Kidney (tissue), 14 donors: ENCODE data around the gene SNU13. TPM values are rescaled to one million over a fixed set of nuclear protein-coding genes. Genes with fewer than 3 reads are reported as not detected.
"Not testable (repeated sequence)": the region's sequence is repeated elsewhere in the genome, so short reads cannot be mapped to it uniquely, and the experiment has no call there.

ENCODE experiments used
- DNase-seq, 5 donors: peaks; one replicate each; pipeline ENCODE4 v3.0.0-alpha.2; 2013 to 2020
- FAIRE-seq: peaks from 2 replicates; lab custom pipeline; 2012; peaks lifted over from hg19 to GRCh38; lab: Jason Lieb, UNC
- H3K27ac ChIP-seq, 2 donors: one replicate each; pipeline ENCODE4 v1.7.0; 2013; ENCODE audit warnings: low read depth in 2 of 2, low read length in 2 of 2, inconsistent platforms in 1 of 2
- H3K27me3 ChIP-seq: one replicate; pipeline ENCODE4 v1.7.1; 2013; ENCODE audit warnings: low read length, inconsistent platforms; ENCODE audit not compliant: control insufficient read depth, insufficient read depth
- H3K36me3 ChIP-seq, 3 donors: one replicate each; pipeline versions ENCODE4 v1.7.0 to v1.7.1; 2013; ENCODE audit warnings: low read length in 3 of 3, control low read depth in 1 of 3, inconsistent platforms in 1 of 3; ENCODE audit not compliant: insufficient read depth in 3 of 3, control insufficient read depth in 2 of 3
- H3K4me1 ChIP-seq, 3 donors: one replicate each; pipeline versions ENCODE4 v1.7.0 to v1.7.1; 2013; ENCODE audit warnings: low read length in 3 of 3, inconsistent platforms in 1 of 3, low read depth in 1 of 3; ENCODE audit not compliant: control insufficient read depth in 2 of 3, insufficient read depth in 2 of 3
- H3K4me3 ChIP-seq, 3 donors: one replicate each; pipeline versions ENCODE4 v1.7.0 to v1.8.1; 2013; ENCODE audit warnings: low read length in 3 of 3, control low read depth in 1 of 3, inconsistent platforms in 1 of 3
- H3K9ac ChIP-seq, 3 donors: one replicate each; pipeline versions ENCODE4 v1.7.0 to v1.7.1; 2013; ENCODE audit warnings: low read length in 3 of 3, control low read depth in 1 of 3, inconsistent platforms in 1 of 3
- H3K9me3 ChIP-seq, 3 donors: one replicate each; pipeline versions ENCODE4 v1.7.0 to v1.7.1; 2013; ENCODE audit warnings: low read length in 3 of 3, control low read depth in 1 of 3, inconsistent platforms in 1 of 3; ENCODE audit not compliant: control insufficient read depth in 2 of 3, insufficient read depth in 1 of 3
- intact Hi-C: fragments of 100-400 bp; cut with DNase I; formaldehyde crosslinking; loops from one replicate; pipeline ENCODE4 v1.11.1; 2022
- polyA plus RNA-seq: library from polyadenylated mRNA; stranded (reverse); fragments of 350-450 nt; fragmentation: Illumina TruSeq; extraction: RNeasy Lipid Tissue Mini Kit (QIAGEN cat#74804); gene quantifications from one replicate; pipeline ENCODE4 v1.2.3, GENCODE V29; 2014; ENCODE audit warnings: low read depth, low replicate concordance; ENCODE audit not compliant: insufficient read depth
- total RNA-seq: library from RNA; stranded (reverse); fragmentation: NEBNext Ultra II Directional; extraction: Animal tissue kit (Norgen Biotek cat#: 25700); gene quantifications from one replicate; pipeline ENCODE4 v1.2.1, GENCODE V29; 2021
- TF ChIP-seq, protein P1 (sequence below): IDR thresholded peaks from 3 replicates; pipeline ENCODE4 v1.5.1; 2012; ENCODE audit warnings: mild to moderate bottlenecking, moderate library complexity, borderline replicate concordance; ENCODE audit not compliant: insufficient read depth; ENCODE audit errors: extremely low read depth
- donor health status: control.
- donor health status: control.
- donor health status: control.
- donor health status: control.
- donor health status: control.
- donor health status: DM: yes; HTN: yes; CAD: no.
- donor health status: Normal renal cell carcinoma (clear cell type).

Gene SNU13
- total and polyA plus RNA-seq, 2 donors from 2014 or later, result 132 to 217 TPM

DNA sequence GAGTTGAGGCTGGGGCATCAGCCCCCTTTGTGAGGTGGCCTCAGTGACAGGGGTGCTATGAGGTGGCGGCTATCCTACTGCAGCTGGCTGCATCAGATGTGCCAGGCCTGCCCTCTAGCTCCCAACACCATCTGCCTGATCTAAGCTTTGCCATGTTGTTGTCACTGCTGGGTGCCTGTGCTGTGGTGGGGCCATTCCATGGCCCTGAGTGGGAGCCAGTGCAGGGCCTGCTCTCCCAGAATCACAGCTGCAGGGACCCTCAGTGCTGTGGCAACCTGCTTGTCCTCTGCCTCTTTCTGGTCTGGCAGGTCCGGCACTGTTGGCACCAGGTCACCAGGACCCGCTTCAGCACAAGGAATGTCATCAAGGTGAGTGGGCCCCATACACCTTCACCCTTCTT, 1.8 kb upstream of the SNU13 start:
- FAIRE-seq (no peak), DNase-seq (no peak)
- Histone ChIP-seq H3K4me3 (no peak overlapping the region), H3K9me3 (no peaks in the 10 kb centered on the region), H3K27ac (no peak overlapping the region), H3K4me1 (peaks cover 0 to 6% (median 5%) of the 10 kb centered on the region in 3 donors), H3K9ac (no peak overlapping the region), H3K27me3 (no peaks in the 10 kb centered on the region), H3K36me3 (peaks cover 0 to 4% (median 0%) of the 10 kb centered on the region in 3 donors)
- TF ChIP-seq, protein P1, sequence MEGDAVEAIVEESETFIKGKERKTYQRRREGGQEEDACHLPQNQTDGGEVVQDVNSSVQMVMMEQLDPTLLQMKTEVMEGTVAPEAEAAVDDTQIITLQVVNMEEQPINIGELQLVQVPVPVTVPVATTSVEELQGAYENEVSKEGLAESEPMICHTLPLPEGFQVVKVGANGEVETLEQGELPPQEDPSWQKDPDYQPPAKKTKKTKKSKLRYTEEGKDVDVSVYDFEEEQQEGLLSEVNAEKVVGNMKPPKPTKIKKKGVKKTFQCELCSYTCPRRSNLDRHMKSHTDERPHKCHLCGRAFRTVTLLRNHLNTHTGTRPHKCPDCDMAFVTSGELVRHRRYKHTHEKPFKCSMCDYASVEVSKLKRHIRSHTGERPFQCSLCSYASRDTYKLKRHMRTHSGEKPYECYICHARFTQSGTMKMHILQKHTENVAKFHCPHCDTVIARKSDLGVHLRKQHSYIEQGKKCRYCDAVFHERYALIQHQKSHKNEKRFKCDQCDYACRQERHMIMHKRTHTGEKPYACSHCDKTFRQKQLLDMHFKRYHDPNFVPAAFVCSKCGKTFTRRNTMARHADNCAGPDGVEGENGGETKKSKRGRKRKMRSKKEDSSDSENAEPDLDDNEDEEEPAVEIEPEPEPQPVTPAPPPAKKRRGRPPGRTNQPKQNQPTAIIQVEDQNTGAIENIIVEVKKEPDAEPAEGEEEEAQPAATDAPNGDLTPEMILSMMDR, result no peak
- intact Hi-C loops, result no loop called here

DNA sequence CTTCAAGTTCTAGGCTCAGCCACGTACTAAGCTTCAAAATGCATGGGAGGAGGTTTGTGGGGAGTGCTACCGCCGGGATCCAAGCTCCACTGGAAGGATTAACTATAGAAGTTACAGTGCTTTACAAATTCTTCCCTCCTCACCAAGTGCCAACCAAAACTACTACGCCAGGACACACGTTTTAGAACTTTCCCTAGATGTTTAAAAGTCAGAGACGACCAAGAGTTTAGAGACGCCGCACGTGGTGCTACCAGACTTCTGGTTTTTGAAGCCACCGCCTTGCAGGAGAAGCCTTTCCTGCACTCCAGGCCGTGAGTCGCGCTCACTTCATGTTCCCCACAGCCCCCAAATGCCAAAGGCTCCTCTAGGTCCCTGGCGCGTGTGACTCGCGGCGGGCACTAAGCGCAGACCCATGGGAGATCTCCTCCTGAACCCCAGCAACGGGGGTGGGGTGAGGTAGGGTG, 734 bp downstream of the SNU13 start:
- no peaks in the 10 kb centered on the region for H3K9me3 ChIP-seq
- H3K4me3 ChIP-seq, result peak overlapping the region; percentile 75 to 95 (median 82)
- peak overlapping the region; percentile 5 to 85 (median 76) for H3K9ac ChIP-seq
- peaks cover 0 to 6% (median 5%) of the 10 kb centered on the region in 3 donors for H3K4me1 ChIP-seq
- peak overlapping the region; percentile 90 to 94 for H3K27ac ChIP-seq
- TF ChIP-seq, protein P1, result no peak
- DNase-seq (peak in 4 of 5 donors; percentile 34 to 60 (median 55)), FAIRE-seq (no peak)
- intact Hi-C loops, result no loop called here
- H3K27me3 ChIP-seq, result no peaks in the 10 kb centered on the region
- no peaks in the 10 kb centered on the region for H3K36me3 ChIP-seq

DNA sequence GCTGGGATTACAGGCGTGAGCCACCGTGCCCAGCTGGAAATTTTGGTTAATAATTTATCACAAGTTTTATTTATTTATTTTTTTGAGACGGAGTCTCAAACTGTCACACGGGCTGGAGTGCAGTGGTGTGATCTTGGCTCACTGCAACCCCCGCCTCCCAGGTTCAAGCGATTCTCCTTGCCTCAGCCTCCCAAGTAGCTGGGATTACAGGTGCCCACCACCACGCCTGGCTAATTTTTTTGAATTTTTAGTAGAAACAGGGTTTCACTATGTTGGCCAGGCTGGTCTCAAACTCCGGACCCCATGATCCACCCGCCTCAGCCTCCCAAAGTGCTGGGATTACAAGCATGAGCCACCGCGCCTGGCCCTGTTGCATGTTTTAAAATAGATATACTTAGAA, 1.8 kb downstream of the SNU13 start:
- H3K27ac ChIP-seq, FAIRE-seq, H3K9ac ChIP-seq, H3K27me3 ChIP-seq, H3K9me3 ChIP-seq, H3K4me3 ChIP-seq, intact Hi-C loops, H3K36me3 ChIP-seq, H3K4me1 ChIP-seq, DNase-seq: not testable (repeated sequence)

DNA sequence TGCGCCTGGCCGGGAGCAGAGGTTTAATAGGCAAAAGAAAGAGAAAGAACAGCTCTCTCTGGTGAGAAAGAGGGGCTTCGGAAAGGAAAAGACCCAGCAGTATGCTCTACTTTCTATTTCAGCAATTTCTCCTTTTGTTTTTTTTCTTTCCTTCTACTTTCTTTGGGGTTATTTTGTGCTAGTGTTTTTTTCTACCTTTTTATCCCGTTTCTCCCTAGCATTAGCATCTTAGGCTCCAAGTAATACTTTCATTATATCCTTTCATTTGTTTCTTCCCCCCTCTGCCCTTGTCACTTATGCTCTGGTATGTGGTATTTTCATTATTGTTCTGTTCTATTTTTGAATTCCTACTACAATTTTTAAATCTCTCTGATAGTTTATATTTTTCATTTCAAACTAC, 4.5 kb downstream of the SNU13 start:
- no peaks in the 10 kb centered on the region for H3K9me3 ChIP-seq
- FAIRE-seq, result no peak
- TF ChIP-seq, protein P1, result no peak
- no peak for DNase-seq
- H3K36me3 ChIP-seq, result peaks cover 0 to 10% (median 5%) of the 10 kb centered on the region in 3 donors
- no peak overlapping the region for H3K27ac ChIP-seq
- intact Hi-C loops, result no loop called here
- no peak overlapping the region for H3K4me3 ChIP-seq
- H3K9ac ChIP-seq, result no peak overlapping the region
- H3K4me1 ChIP-seq, result peaks cover 0 to 6% (median 5%) of the 10 kb centered on the region in 3 donors
- H3K27me3 ChIP-seq, result no peaks in the 10 kb centered on the region
